GM10248 (cell line): ENCODE data around the gene ATRNL1.
"Not testable (repeated sequence)": the region's sequence is repeated elsewhere in the genome, so short reads cannot be mapped to it uniquely, and the experiment has no call there.

ENCODE experiments used
- CTCF ChIA-PET: fragments of 300-600 bp; sonication (Branson Sonifier 250); formaldehyde crosslinking; extraction: SDS; loops from one replicate; lab custom pipeline; 2021; ENCODE audit warnings: antibody characterized with exemption; lab: Yijun Ruan, JAX
- POLR2A ChIA-PET: fragments of 350-650 bp; sonication (Branson Sonifier 250); formaldehyde crosslinking; extraction: SDS; loops from one replicate; lab custom pipeline; 2020; ENCODE audit warnings: antibody characterized with exemption; lab: Yijun Ruan, JAX
- DNase-seq: peaks from one replicate; pipeline ENCODE4 v3.0.0; 2012; ENCODE audit errors: extremely low spot score
- TF ChIP-seq, protein P1 (sequence below): IDR thresholded peaks from 2 replicates; pipeline ENCODE4 v1.5.1; 2012; ENCODE audit warnings: mild to moderate bottlenecking, low read depth; ENCODE audit errors: extremely low read depth, missing control alignments, control extremely low read depth

Gene ATRNL1

DNA sequence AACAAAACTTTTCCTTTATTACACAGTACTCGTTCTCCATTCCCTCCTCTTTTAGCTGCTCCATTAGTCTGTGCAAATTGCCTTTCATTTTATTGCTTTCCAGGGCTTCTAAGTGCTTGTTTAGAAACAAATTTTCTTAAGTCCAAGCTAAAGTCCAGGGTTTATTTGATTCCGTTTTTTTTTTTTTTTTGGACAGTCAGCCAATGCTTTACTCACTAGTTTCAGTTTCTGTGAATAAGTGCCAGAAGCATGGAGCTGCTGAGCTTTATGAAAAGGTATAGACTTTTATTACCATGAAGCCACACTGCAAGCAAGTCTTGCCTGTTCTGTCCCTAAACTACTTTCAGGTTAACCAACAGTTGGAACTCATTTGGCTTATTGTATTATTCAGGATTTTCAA is 724.8 kb downstream of the ATRNL1 start:
- DNase-seq: no peak
- TF ChIP-seq, protein P1, sequence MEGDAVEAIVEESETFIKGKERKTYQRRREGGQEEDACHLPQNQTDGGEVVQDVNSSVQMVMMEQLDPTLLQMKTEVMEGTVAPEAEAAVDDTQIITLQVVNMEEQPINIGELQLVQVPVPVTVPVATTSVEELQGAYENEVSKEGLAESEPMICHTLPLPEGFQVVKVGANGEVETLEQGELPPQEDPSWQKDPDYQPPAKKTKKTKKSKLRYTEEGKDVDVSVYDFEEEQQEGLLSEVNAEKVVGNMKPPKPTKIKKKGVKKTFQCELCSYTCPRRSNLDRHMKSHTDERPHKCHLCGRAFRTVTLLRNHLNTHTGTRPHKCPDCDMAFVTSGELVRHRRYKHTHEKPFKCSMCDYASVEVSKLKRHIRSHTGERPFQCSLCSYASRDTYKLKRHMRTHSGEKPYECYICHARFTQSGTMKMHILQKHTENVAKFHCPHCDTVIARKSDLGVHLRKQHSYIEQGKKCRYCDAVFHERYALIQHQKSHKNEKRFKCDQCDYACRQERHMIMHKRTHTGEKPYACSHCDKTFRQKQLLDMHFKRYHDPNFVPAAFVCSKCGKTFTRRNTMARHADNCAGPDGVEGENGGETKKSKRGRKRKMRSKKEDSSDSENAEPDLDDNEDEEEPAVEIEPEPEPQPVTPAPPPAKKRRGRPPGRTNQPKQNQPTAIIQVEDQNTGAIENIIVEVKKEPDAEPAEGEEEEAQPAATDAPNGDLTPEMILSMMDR: no peak
- CTCF ChIA-PET: no interaction called here
- POLR2A ChIA-PET: no interaction called here

DNA sequence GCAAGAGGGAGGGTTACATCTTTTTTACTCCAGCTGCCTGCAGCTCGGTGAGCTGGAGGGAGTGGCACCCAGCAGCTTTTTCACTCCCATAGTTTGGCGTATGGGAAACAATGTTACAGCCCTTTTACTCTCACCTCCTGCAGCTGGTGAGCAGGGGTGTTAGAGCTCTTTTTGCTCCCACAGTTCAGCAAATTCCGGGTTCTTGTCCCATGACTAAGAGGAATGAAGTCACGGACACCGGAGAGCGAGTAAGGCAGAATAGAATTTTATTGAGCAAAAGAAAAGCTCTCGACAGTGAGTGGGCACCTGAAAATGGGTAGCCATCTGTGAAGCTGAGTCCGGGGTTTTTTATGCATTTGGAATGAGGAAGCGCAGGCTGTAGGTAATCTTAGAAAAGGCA is 733.2 kb downstream of the ATRNL1 start:
- DNase-seq: no peak
- ChIA-PET POLR2A (no interaction called here), CTCF (interaction anchor here (1.5 kb wide), 2 partner anchors 15 to 20 kb away, joined by 3 read pairs; no protein-coding TSS in a partner anchor)
- TF ChIP-seq, protein P1: no peak

DNA sequence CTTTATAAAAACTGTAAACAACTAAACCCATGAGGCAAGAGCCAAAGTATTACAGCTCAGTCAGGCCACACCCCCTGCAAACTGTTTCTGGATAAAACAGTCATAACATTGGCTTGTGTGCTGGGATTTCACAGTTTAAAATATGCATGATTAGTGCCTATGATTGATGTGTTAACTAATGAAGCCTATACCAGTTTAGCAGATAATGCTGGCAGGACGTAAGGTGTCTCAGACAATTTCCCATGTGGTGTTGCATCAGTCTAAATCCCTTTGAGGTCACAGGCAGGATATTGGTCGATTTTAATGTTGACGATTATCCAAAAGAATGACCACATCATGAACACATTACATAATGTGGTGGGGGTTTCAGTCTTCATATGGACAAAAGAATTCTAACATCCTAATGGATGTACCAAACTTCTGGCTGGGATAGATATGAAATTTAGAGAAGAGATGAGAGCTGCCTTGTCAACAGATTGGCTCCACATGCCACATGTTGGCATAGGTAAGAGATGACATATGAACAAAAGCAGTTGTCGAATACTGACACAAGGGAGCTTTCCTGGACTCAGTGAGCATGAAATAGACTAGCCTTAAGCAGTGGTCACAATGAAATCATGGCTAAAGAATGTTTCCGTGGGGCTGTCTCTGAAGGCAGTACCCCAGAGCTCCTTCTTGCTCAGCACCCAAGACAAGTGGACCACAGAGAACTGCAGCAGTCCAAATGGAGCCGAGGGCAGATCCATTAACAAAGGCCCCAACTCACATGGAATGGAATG is 734.3 kb downstream of the ATRNL1 start:
- TF ChIP-seq, protein P1: no peak
- DNase-seq: no peak
- ChIA-PET POLR2A (no interaction called here), CTCF (interaction anchor here (1.5 kb wide), 1 partner anchor 14 kb away, joined by 3 read pairs; no protein-coding TSS in a partner anchor)

DNA sequence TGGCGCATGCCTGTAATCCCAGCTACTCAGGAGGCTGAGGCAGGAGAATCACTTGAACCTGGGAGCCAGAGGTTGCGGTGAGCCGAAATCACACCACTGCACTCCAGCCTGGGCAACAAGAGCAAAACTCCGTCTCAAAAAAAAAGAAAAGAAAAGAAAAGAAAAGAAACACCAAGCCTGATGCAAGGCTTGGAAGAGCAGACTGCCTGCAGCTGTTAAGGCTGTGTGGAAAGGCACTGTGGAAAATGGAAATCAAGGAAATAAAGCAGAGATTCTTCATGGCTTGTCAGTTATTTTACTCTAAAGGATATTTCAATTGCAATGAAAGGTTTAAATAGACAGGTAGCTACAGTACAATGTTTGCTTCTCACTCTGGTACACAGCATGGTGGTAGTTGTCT is 735.0 kb downstream of the ATRNL1 start:
- POLR2A ChIA-PET, CTCF ChIA-PET, DNase-seq: not testable (repeated sequence)

DNA sequence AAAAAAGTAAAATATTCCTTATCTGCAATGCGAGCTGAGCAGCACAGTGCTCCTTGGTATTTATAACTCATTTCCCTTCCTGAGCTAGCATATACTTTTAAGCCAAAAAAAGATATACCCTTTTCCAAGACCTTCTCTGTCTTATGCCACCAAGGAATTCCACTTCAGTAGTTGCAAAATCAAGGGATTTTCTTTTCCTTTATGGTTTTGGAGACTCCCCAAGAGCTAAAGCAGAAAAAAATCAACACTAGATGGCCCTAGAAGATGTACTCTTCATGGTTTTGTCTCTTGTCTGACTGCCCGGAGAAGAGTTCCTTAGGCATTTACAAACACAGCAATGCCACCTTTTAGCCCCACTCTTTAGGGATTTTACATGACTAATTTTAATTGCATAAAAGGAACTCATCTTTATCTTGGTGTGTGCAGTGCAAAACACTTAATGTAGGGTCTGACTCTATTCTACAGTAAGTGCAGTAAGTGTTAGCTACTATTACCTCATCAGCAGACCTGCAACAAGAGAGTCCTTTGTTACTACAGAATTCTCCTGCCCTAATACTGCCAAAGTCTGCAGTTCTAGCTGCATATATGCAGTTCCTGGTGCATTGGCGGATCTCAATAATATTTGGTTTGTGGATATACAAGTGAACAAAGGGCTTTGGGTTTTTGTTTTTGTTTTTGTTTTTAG is 736.5 kb downstream of the ATRNL1 start:
- no peak for DNase-seq
- POLR2A ChIA-PET: no interaction called here
- TF ChIP-seq, protein P1: no peak
- CTCF ChIA-PET: no interaction called here

DNA sequence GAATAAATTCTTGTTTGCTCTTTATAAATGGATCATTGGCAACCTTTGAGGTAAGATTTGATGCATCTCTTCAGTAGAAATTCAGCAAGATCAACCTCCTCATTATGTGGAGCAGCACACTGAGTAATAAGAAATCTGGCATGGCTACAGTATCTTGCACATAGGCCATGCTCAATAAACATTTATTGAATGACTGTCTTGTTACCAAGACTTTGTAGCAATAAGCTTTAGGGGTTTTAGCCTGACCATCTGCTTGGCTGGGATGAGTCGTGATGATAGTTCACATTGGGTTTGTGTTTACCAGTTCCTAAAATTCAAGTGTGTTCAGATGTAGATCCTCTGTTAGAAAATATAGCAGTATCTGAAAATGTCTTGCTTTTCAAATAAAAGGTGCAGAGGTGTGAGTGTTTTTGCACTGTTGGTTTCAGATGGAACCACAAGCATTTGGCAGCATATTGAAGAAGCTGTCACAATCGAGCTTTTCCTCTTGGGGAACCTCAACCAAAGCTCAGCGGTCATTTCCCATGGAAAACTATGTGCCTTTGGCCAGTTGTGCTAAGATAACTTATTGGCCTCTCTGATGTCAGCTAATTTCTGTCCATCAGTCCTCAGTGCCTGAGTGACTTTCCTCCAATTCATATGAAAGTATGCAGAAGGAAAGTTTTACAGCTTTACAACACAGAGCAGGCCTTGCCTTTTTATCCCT is 737.3 kb downstream of the ATRNL1 start:
- CTCF ChIA-PET: interaction anchor here (0.9 kb wide), 1 partner anchor 42 kb away, joined by 3 read pairs; no protein-coding TSS in a partner anchor
- POLR2A ChIA-PET: no interaction called here
- TF ChIP-seq, protein P1: no peak
- DNase-seq: no peak
